ENCODE measurements around the gene BAMBI.
"Not testable (repeated sequence)": the region's sequence is repeated elsewhere in the genome, so short reads cannot be mapped to it uniquely, and the experiment has no call there.

BAMBI gene

GRCh38 chr10:28652703-28653102 lies 24.6 kb upstream of the BAMBI start:
- Histone ChIP-seq H4K20me1 (ENCODE audit: insufficient read depth, low read length) (no peaks in the 10 kb centered on the region), H3K9me2 (replicated peaks; ENCODE audit: insufficient read depth, low read length) (no peaks in the 10 kb centered on the region), H3K27me3 (replicated peaks; ENCODE audit: insufficient read depth, low read length) (no peaks in the 10 kb centered on the region), H3K4me1 (ENCODE audit: low read length) (no peaks in the 10 kb centered on the region), H3K9me3 (replicated peaks; ENCODE audit: insufficient read depth, low read length) (no peaks in the 10 kb centered on the region), H3K27ac (ENCODE audit: low read length) (no peak overlapping the region), H3K4me3 (ENCODE audit: low read length) (no peak overlapping the region), H3F3A (ENCODE audit: insufficient read depth, low read length) (no peaks in the 10 kb centered on the region), H2AFZ (ENCODE audit: low read length) (no peak overlapping the region), H3K79me2 (ENCODE audit: low read length) (no peaks in the 10 kb centered on the region), H3K36me3 (replicated peaks; ENCODE audit: insufficient read depth, low read length) (no peaks in the 10 kb centered on the region), H3K4me2 (ENCODE audit: low read depth, low read length) (no peak overlapping the region), H3K9ac (ENCODE audit: low read length) (no peak overlapping the region)
- no peak for DNase-seq
- TF ChIP-seq CTCF (IDR thresholded peaks at IDR 0.05; ENCODE audit: low read length) (no peak), EZH2phosphoT487 (IDR thresholded peaks at IDR 0.05; ENCODE audit: low read length) (no peak), EZH2 (optimal IDR thresholded peaks at IDR 0.05; ENCODE audit: low read depth, low read length) (no peak)

GRCh38 chr10:28658824-28659223 lies 18.5 kb upstream of the BAMBI start:
- H3K9ac ChIP-seq (ENCODE audit: low read length); H3K4me1 ChIP-seq (ENCODE audit: low read length); H3K79me2 ChIP-seq (ENCODE audit: low read length); DNase-seq; H3K4me3 ChIP-seq (ENCODE audit: low read length); H2AFZ ChIP-seq (ENCODE audit: low read length); H3K27me3 ChIP-seq (replicated peaks; ENCODE audit: insufficient read depth, low read length); H3K4me2 ChIP-seq (ENCODE audit: low read depth, low read length); H3K9me2 ChIP-seq (replicated peaks; ENCODE audit: insufficient read depth, low read length); H3K36me3 ChIP-seq (replicated peaks; ENCODE audit: insufficient read depth, low read length); H4K20me1 ChIP-seq (ENCODE audit: insufficient read depth, low read length); H3K27ac ChIP-seq (ENCODE audit: low read length); H3K9me3 ChIP-seq (replicated peaks; ENCODE audit: insufficient read depth, low read length); H3F3A ChIP-seq (ENCODE audit: insufficient read depth, low read length): not testable (repeated sequence)

- TF ChIP-seq EZH2 (optimal IDR thresholded peaks at IDR 0.05; ENCODE audit: low read depth, low read length) (no peak), CTCF (IDR thresholded peaks at IDR 0.05; ENCODE audit: low read length) (no peak), EZH2phosphoT487 (IDR thresholded peaks at IDR 0.05; ENCODE audit: low read length) (no peak)
- H2AFZ ChIP-seq (ENCODE audit: low read length), result no peak overlapping the region
- H4K20me1 ChIP-seq (ENCODE audit: insufficient read depth, low read length), result no peaks in the 10 kb centered on the region
- H3F3A ChIP-seq (ENCODE audit: insufficient read depth, low read length), result no peaks in the 10 kb centered on the region
- no peaks in the 10 kb centered on the region for H3K4me1 ChIP-seq (ENCODE audit: low read length)
- no peaks in the 10 kb centered on the region for H3K79me2 ChIP-seq (ENCODE audit: low read length)
- H3K27me3 ChIP-seq (replicated peaks; ENCODE audit: insufficient read depth, low read length), result no peaks in the 10 kb centered on the region
- no peak overlapping the region for H3K27ac ChIP-seq (ENCODE audit: low read length)
- DNase-seq, result no peak
- H3K9ac ChIP-seq (ENCODE audit: low read length), result no peak overlapping the region
- no peaks in the 10 kb centered on the region for H3K9me3 ChIP-seq (replicated peaks; ENCODE audit: insufficient read depth, low read length)
- H3K4me2 ChIP-seq (ENCODE audit: low read depth, low read length), result no peak overlapping the region
- no peaks in the 10 kb centered on the region for H3K36me3 ChIP-seq (replicated peaks; ENCODE audit: insufficient read depth, low read length)
- no peaks in the 10 kb centered on the region for H3K9me2 ChIP-seq (replicated peaks; ENCODE audit: insufficient read depth, low read length)
- H3K4me3 ChIP-seq (ENCODE audit: low read length), result no peak overlapping the region
Observed at GRCh38 chr10:28661035-28661434, 16.3 kb upstream of the BAMBI start.

- H3K9me2 ChIP-seq (replicated peaks; ENCODE audit: insufficient read depth, low read length), result no peaks in the 10 kb centered on the region
- H3F3A ChIP-seq (ENCODE audit: insufficient read depth, low read length), result no peaks in the 10 kb centered on the region
- H3K79me2 ChIP-seq (ENCODE audit: low read length), result no peaks in the 10 kb centered on the region
- TF ChIP-seq CTCF (IDR thresholded peaks at IDR 0.05; ENCODE audit: low read length) (peak; percentile 95), EZH2phosphoT487 (IDR thresholded peaks at IDR 0.05; ENCODE audit: low read length) (no peak)
- no peaks in the 10 kb centered on the region for H4K20me1 ChIP-seq (ENCODE audit: insufficient read depth, low read length)
- H3K9ac ChIP-seq (ENCODE audit: low read length), result no peak overlapping the region
- DNase-seq, result peak; percentile 81
- no peak overlapping the region for H3K4me2 ChIP-seq (ENCODE audit: low read depth, low read length)
- no peak overlapping the region for H3K27ac ChIP-seq (ENCODE audit: low read length)
- no peaks in the 10 kb centered on the region for H3K9me3 ChIP-seq (replicated peaks; ENCODE audit: insufficient read depth, low read length)
- no peaks in the 10 kb centered on the region for H3K27me3 ChIP-seq (replicated peaks; ENCODE audit: insufficient read depth, low read length)
- H3K4me1 ChIP-seq (ENCODE audit: low read length), result no peaks in the 10 kb centered on the region
- H3K36me3 ChIP-seq (replicated peaks; ENCODE audit: insufficient read depth, low read length), result no peaks in the 10 kb centered on the region
- H3K4me3 ChIP-seq (ENCODE audit: low read length), result no peak overlapping the region
- no peak overlapping the region for H2AFZ ChIP-seq (ENCODE audit: low read length)
Observed at GRCh38 chr10:28663576-28664368, 13.5 kb upstream of the BAMBI start.
